ENCODE results near the gene PAQR8. TPM values are rescaled to one million over a fixed set of nuclear protein-coding genes. Genes with fewer than 3 reads are reported as not detected.

The PAQR8 gene
- total RNA-seq, 1 experiment from 2014 or later, result 3.0 TPM

DNA sequence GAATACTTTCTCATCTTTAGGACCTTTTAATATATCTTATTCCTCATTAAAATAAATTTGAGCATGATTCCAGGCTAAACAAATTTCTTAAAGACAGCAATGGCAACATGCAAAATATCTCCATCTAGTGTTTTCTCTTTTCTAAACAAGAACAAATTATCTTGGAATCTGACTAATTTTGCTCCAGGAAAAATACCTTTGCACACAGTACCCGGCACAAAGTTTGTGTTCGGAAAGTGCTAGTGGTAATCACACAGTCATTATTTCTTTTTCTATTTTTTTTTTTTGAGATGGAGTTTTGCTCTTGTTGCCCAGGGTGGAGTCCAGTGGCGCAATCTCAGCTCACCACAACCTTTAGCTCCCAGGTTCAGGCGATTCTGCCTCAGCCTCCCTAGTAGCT is 50.0 kb downstream of the PAQR8 start:
- Histone ChIP-seq H3K4ac (ENCODE audit: low read depth, low read length) (no peak overlapping the region), H3K4me2 (ENCODE audit: insufficient read depth, insufficient read length, low read length) (no peak overlapping the region), H3K23ac (ENCODE audit: insufficient read length, low read depth, low read length) (no peak overlapping the region), H3T11ph (ENCODE audit: low read length) (no peak overlapping the region), H3K27ac (ENCODE audit: insufficient read length, low read depth, low read length) (no peak overlapping the region), H3K18ac (ENCODE audit: insufficient read length, low read depth, low read length) (no peak overlapping the region), H3K4me1 (ENCODE audit: insufficient read depth, low read length) (no peaks in the 10 kb centered on the region), H2BK15ac (ENCODE audit: low read depth, low read length) (no peak overlapping the region), H2BK12ac (ENCODE audit: insufficient read length, low read depth, low read length) (no peak overlapping the region), H2BK120ac (ENCODE audit: low read depth, low read length, poor library complexity, severe bottlenecking) (no peak overlapping the region), H3K79me1 (ENCODE audit: insufficient read depth, low read depth, low read length, poor library complexity, severe bottlenecking) (no peaks in the 10 kb centered on the region), H2AFZ (ENCODE audit: low read length) (no peak overlapping the region), H3K79me2 (ENCODE audit: insufficient read depth, low read length) (no peaks in the 10 kb centered on the region), H3K9ac (ENCODE audit: extremely low read depth, insufficient read length, low read length) (no peak overlapping the region), H2BK5ac (ENCODE audit: insufficient read length, low read length) (no peak overlapping the region), H2BK20ac (ENCODE audit: low read depth, low read length, poor library complexity, severe bottlenecking) (no peak overlapping the region), H4K20me1 (ENCODE audit: control insufficient read depth, insufficient read depth, insufficient read length) (no peaks in the 10 kb centered on the region), H3K56ac (ENCODE audit: insufficient read length, low read depth, low read length) (no peak overlapping the region), H2AK5ac (ENCODE audit: insufficient read length, low read length) (no peak overlapping the region), H4K8ac (replicated peaks; ENCODE audit: insufficient read length, low read depth, low read length) (no peak overlapping the region), H4K5ac (ENCODE audit: insufficient read length, low read depth, low read length) (no peak overlapping the region), H4K91ac (ENCODE audit: insufficient read length, low read depth, low read length) (no peak overlapping the region), H3K14ac (ENCODE audit: insufficient read depth, low read length) (no peak overlapping the region), H3K23me2 (ENCODE audit: insufficient read length, low read depth, low read length, poor library complexity, severe bottlenecking) (no peaks in the 10 kb centered on the region), H3K27me3 (ENCODE audit: insufficient read depth, low read length) (no peaks in the 10 kb centered on the region), H3K9me3 (ENCODE audit: control insufficient read depth, low read depth, low read length) (no peaks in the 10 kb centered on the region)
- Mint-ChIP-seq H3K9me3 (no peaks in the 10 kb centered on the region), H3K36me3 (ENCODE audit: insufficient read depth in 1 of 3, low read depth in 3 of 3) (no peaks in the 10 kb centered on the region), H3K4me3 (no peak overlapping the region), H3K4me1 (peaks cover 3 to 4% of the 10 kb centered on the region in 2 experiments; a peak in 1 of 4 replicates), H3K27me3 (ENCODE audit: low read depth) (peaks cover 3% of the 10 kb centered on the region; the same call in 1 of the 2 replicates), H3K27ac (no peak overlapping the region)
- no CpG with 5 or more reads among the region's 4 CpGs for WGBS (ENCODE audit: extremely low coverage, insufficient read length, low lambda C conversion rate)
- no peak for DNase-seq
- TF ChIP-seq, protein P1, sequence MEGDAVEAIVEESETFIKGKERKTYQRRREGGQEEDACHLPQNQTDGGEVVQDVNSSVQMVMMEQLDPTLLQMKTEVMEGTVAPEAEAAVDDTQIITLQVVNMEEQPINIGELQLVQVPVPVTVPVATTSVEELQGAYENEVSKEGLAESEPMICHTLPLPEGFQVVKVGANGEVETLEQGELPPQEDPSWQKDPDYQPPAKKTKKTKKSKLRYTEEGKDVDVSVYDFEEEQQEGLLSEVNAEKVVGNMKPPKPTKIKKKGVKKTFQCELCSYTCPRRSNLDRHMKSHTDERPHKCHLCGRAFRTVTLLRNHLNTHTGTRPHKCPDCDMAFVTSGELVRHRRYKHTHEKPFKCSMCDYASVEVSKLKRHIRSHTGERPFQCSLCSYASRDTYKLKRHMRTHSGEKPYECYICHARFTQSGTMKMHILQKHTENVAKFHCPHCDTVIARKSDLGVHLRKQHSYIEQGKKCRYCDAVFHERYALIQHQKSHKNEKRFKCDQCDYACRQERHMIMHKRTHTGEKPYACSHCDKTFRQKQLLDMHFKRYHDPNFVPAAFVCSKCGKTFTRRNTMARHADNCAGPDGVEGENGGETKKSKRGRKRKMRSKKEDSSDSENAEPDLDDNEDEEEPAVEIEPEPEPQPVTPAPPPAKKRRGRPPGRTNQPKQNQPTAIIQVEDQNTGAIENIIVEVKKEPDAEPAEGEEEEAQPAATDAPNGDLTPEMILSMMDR (conservative IDR thresholded peaks at IDR 0.05), result no peak

All from H9 (cell line).